GM18520 (cell line): ENCODE measurements around the gene BTBD9.
"Not testable (repeated sequence)": the region's sequence is repeated elsewhere in the genome, so short reads cannot be mapped to it uniquely, and the experiment has no call there.

ENCODE experiments used
- ATAC-seq: cut with Tn5 transposase; IDR thresholded peaks from one replicate; pipeline ENCODE4 v1.9.1; 2021; ENCODE audit not compliant: unreplicated experiment

Gene BTBD9

DNA sequence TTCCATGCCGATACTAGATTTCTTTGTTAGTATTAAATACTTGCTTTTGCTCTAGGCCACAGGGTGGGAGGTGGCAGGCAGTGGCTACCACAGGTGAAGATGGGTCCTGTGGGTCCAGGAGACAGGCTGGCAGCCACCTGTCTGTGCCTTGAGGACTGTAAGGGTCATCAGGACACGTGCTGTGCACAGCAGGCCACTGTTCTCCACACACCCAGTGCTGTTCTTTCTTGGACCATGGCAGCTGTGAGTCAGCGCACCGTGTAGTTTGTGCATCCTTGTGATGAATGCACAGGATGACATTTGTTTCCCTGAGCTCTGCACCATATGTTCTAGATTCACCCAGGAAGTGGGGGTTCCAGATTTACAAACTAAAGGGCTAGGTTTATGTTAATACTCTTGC, 503.2 kb downstream of the BTBD9 start:
- ATAC-seq: no peak

DNA sequence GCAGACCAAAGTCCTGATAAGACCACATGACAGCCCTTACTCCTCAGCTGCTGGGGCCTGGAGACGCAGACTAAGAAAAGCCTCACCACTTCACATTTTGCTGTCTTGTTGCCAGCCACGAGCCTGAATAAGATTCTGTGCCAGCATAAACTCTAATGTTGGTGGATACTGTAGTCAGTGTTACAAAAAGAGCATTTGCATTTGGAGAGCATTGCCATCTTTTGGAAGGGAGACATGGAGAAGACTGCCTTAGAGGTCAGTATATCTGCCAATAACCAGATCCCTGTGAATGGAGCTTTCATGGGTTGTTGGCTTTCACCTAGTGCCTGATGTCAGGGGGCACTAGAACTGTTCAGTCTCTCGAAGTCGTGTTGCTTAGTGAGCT, 505.0 kb downstream of the BTBD9 start:
- no peak for ATAC-seq

DNA sequence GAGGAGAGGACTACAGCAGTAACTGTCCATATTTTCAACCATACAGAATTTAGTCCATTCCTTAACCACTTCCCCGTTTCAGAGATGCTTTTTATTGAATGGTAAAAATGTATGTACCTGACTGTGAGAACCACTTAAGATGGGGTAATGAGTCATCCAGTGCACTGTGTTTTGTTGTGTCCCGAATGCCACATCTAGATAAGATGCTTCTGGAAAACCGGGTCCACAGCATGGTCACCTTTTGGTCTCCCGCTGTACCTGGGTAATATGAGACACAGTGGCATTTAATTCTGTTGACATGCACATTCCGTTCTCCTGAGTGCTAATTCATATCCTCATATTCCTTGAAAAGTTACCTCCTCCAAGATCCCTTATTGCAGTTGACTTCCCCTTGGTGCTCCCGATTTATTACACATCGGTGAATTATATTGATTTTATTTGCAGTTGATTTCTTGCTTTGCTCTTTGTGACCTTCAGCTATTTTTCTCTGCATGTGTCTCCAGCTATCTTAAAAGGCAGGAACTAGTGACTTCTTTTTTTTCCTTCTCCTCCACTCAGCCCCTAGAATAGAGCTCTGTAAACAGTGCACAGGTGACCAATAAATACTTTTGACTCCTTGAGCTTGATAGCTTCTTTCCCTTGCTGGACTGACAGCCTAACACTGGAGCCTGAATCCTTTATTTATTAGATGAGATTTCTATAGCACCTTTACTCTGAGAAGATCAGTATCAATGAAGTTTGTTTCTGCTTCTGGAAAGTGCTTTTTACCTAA, 505.6 kb downstream of the BTBD9 start:
- no peak for ATAC-seq

DNA sequence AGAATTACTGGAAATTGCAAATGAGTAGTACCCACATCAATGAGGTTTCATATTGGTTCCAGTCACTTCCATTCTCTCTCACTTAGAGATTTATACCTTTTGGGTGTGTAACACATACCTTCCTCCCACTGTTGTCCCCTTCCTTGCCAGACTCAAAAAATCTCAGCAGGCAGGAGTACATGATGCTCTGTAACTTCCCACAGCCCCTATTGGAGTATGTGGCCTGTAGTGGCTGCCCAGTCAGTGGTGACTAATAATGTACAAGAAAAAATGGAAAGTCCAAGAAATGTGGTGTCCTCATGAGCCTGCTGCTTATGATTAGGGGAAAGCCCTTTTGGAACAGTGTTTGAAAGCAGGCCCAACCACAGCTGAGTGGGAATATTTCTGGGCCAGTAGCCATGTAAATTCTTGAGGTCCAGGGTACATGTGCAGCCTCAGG, 508.2 kb downstream of the BTBD9 start:
- ATAC-seq: no peak

DNA sequence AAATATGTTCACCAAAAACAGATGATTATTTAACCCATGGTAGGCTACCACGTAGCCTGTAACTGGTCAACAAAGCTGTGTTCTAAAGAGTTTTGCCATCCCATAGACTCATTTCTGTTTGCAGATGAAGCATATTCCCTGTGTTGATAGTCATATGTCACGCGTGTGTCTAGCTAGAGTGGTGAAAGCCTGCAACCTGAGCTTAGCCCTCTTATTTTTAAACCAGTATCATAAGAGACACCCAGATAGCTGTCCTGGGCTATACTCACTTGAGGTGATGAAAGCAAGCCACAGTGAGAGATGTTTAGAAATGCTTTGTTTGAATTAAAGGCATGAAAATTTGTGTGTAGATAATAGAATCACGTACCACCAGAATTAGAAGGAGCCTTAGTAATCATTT, 512.4 kb downstream of the BTBD9 start:
- ATAC-seq: no peak

DNA sequence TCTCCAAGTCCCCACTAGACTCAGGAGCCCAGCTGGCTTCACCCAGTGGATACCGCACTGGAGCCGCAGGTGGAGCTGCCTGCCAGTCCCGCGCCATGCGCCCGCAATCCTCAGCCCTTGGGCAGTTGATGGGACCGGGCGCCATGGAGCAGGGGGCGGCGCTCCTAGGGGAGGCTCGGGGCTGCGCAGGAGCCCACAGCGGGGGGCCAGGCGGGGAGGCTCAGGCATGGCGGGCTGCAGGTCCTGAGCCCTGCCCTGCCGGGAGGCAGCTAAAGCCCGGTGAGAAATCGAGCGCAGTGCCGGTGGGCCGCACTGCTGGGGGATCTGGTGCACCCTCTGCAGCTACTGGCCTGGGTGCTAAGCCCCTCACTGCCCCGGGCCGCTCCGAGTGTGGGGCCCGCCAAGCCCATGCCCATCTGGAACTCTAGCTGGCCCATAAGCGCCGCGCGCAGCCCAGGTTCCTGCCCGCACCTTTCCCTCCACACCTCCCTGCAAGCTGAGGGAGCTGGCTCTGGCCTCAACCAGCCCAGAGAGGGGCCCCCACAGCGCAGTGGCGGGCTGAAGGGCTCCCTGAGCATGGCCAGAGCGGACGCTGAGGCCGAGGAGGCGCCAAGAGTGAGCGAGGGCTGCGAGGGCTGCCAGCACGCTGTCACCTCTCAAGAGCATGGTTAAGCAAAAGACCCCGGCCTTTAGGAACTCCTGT, 515.4 kb downstream of the BTBD9 start:
- not testable (repeated sequence) for ATAC-seq

DNA sequence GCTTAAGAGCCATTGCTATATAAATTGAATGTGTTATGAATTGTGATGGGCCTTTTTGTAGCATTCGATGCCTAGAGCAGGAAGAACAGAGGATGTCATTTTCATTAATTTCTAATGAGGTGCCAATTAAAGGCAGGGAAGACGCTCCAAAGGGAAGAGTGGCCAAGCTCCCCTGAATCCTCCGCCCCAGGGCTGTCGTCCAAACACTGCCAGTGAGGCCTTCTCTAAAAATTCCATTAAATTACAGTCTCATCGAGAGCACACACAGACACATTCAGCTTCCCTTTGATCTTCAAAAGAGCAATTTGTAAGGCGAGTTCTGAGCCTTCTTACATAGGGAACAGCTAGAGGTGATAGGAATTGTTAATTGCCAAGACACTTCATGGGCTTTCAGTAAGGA, 520.2 kb downstream of the BTBD9 start:
- ATAC-seq: no peak

DNA sequence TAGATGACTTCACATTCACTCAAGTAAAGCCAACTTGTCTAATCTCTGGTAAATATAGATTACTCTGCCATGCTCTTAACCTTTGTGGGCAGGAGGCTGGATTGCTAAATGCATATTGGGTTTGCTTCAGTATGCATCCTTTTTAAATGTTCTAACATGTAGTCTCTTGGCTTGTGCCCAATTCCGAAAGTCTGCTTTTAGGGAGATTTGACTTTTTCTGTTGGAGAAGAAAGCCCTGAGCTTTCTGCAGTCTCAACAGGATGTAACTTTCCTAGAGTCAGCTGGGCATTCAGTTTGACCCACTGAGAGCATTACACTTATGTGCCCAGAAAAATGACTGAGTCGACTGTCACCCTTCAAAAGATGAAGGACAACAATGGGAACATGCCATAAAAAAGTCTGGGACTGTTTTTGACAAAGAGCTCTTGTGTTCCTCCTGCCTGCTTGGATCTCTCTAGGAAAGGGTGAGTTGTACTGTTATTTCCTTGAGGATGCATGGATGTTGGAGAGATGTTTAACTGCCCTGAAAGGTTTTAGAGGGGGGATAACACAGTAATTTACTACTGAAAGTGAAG, 520.9 kb downstream of the BTBD9 start:
- no peak for ATAC-seq
